ENCODE measurements around the gene DHX34. TPM values are rescaled to one million over a fixed set of nuclear protein-coding genes. Genes with fewer than 3 reads are reported as not detected.

DHX34 gene
- total RNA-seq, 1 experiment from 2014 or later: 38.2 TPM

DNA sequence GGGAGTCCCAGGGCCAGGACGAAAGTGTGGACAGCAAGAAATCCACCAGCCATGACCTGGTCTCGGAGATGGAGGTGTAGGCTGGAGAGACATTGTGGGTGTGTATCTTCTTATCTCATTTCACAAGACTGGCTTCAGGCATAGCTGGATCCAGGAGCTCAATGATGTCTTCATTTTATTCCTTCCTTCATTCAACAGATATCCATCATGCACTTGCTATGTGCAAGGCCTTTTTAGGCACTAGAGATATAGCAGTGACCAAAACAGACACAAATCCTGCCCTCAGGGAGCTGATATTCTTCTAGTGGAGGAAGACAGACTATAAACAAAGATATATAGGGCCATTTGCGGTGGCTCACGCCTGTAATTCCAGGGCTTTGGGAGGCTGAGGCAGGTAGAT, 7.4 kb upstream of the DHX34 start:
- no peaks in the 10 kb centered on the region for H3K9me3 ChIP-seq (ENCODE audit: control insufficient read depth, low read depth, low read length)
- Mint-ChIP-seq H3K9me3 (no peaks in the 10 kb centered on the region; a peak in 1 of 5 replicates), H3K4me1 (peaks cover under 1 to 4% of the 10 kb centered on the region in 2 experiments; a peak in 2 of 4 replicates), H3K27me3 (ENCODE audit: low read depth) (peaks cover 5% of the 10 kb centered on the region), H3K36me3 (ENCODE audit: insufficient read depth in 1 of 3, low read depth in 3 of 3) (no peaks in the 10 kb centered on the region), H3K27ac (no peak overlapping the region), H3K4me3 (no peak overlapping the region)
- H3K23ac ChIP-seq (ENCODE audit: insufficient read length, low read depth, low read length): no peak overlapping the region
- TF ChIP-seq, protein P1, sequence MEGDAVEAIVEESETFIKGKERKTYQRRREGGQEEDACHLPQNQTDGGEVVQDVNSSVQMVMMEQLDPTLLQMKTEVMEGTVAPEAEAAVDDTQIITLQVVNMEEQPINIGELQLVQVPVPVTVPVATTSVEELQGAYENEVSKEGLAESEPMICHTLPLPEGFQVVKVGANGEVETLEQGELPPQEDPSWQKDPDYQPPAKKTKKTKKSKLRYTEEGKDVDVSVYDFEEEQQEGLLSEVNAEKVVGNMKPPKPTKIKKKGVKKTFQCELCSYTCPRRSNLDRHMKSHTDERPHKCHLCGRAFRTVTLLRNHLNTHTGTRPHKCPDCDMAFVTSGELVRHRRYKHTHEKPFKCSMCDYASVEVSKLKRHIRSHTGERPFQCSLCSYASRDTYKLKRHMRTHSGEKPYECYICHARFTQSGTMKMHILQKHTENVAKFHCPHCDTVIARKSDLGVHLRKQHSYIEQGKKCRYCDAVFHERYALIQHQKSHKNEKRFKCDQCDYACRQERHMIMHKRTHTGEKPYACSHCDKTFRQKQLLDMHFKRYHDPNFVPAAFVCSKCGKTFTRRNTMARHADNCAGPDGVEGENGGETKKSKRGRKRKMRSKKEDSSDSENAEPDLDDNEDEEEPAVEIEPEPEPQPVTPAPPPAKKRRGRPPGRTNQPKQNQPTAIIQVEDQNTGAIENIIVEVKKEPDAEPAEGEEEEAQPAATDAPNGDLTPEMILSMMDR (conservative IDR thresholded peaks at IDR 0.05): no peak
- H2AFZ ChIP-seq (ENCODE audit: low read length): no peak overlapping the region
- no peak overlapping the region for H4K8ac ChIP-seq (replicated peaks; ENCODE audit: insufficient read length, low read depth, low read length)
- H2BK12ac ChIP-seq (ENCODE audit: insufficient read length, low read depth, low read length): no peak overlapping the region
- no peaks in the 10 kb centered on the region for H3K79me2 ChIP-seq (ENCODE audit: insufficient read depth, low read length)
- no peaks in the 10 kb centered on the region for H3K4me1 ChIP-seq (ENCODE audit: insufficient read depth, low read length)
- no peak overlapping the region for H2BK5ac ChIP-seq (ENCODE audit: insufficient read length, low read length)
- H4K91ac ChIP-seq (ENCODE audit: insufficient read length, low read depth, low read length): no peak overlapping the region
- no peak overlapping the region for H4K5ac ChIP-seq (ENCODE audit: insufficient read length, low read depth, low read length)
- H2AK5ac ChIP-seq (ENCODE audit: insufficient read length, low read length): no peak overlapping the region
- no peak overlapping the region for H3K18ac ChIP-seq (ENCODE audit: insufficient read length, low read depth, low read length)
- no peaks in the 10 kb centered on the region for H3K23me2 ChIP-seq (ENCODE audit: insufficient read length, low read depth, low read length, poor library complexity, severe bottlenecking)
- H3K27me3 ChIP-seq (ENCODE audit: insufficient read depth, low read length): no peaks in the 10 kb centered on the region
- H3K4ac ChIP-seq (ENCODE audit: low read depth, low read length): no peak overlapping the region; the same call in 1 of the 2 replicates
- no peak overlapping the region for H3T11ph ChIP-seq (ENCODE audit: low read length)
- H2BK20ac ChIP-seq (ENCODE audit: low read depth, low read length, poor library complexity, severe bottlenecking): no peak overlapping the region
- H3K27ac ChIP-seq (ENCODE audit: insufficient read length, low read depth, low read length): no peak overlapping the region
- H3K9ac ChIP-seq (ENCODE audit: extremely low read depth, insufficient read length, low read length): no peak overlapping the region
- H2BK15ac ChIP-seq (ENCODE audit: low read depth, low read length): no peak overlapping the region
- no peak for DNase-seq
- H3K4me2 ChIP-seq (ENCODE audit: insufficient read depth, insufficient read length, low read length): no peak overlapping the region
- no peak overlapping the region for H3K14ac ChIP-seq (ENCODE audit: insufficient read depth, low read length)
- no peaks in the 10 kb centered on the region for H3K79me1 ChIP-seq (ENCODE audit: insufficient read depth, low read depth, low read length, poor library complexity, severe bottlenecking)
- whole genome bisulfite sequencing (ENCODE audit: extremely low coverage, insufficient read length, low lambda C conversion rate): no CpG with 5 or more reads among the region's 4 CpGs
- H3K56ac ChIP-seq (ENCODE audit: insufficient read length, low read depth, low read length): no peak overlapping the region
- H2BK120ac ChIP-seq (ENCODE audit: low read depth, low read length, poor library complexity, severe bottlenecking): no peak overlapping the region
- no peaks in the 10 kb centered on the region for H4K20me1 ChIP-seq (ENCODE audit: control insufficient read depth, insufficient read depth, insufficient read length)
